Heart right ventricle (tissue), 16 donors: Measurements from ENCODE around the gene R3HDM2. TPM values are rescaled to one million over a fixed set of nuclear protein-coding genes. Genes with fewer than 3 reads are reported as not detected.

ENCODE experiments used
- ATAC-seq, 8 donors: fragments of 200-7000 bp; cut with Tn5 transposase; one replicate each; pipeline ENCODE4 v1.9.1; 2020; ENCODE audit warnings: mild to moderate bottlenecking in 8 of 8, moderate library complexity in 8 of 8, moderate number of reproducible peaks in 1 of 8
- DNase-seq, 2 donors: peaks; one replicate each; pipeline ENCODE4 v3.0.0-alpha.2; 2020
- H3K27ac ChIP-seq, 10 donors: fragments of 200-600 bp; sonication (generic) in 2 of 10; one replicate each; pipeline versions ENCODE4 v1.5.0 to v1.8.0; 2020 to 2022; ENCODE audit warnings: mild to moderate bottlenecking in 3 of 10
- H3K27me3 ChIP-seq, 7 donors: fragments of 200-600 bp; one replicate each; pipeline ENCODE4 v1.8.0; 2021 to 2022; ENCODE audit warnings: mild to moderate bottlenecking in 2 of 7
- H3K36me3 ChIP-seq, 9 donors: fragments of 200-600 bp; sonication (generic) in 1 of 9; one replicate each; pipeline versions ENCODE4 v1.5.0 to v1.8.0; 2020 to 2022; ENCODE audit warnings: mild to moderate bottlenecking in 2 of 9
- H3K4me1 ChIP-seq, 9 donors: fragments of 200-600 bp; sonication (generic) in 1 of 9; one replicate each; pipeline versions ENCODE4 v1.5.0 to v1.8.0; 2020 to 2022; ENCODE audit warnings: mild to moderate bottlenecking in 4 of 9
- H3K4me3 ChIP-seq, 10 donors: fragments of 200-600 bp; sonication (generic) in 2 of 10; one replicate each; pipeline versions ENCODE4 v1.5.0 to v1.8.0; 2020 to 2022; ENCODE audit warnings: mild to moderate bottlenecking in 7 of 10, moderate library complexity in 2 of 10
- H3K9me3 ChIP-seq, 11 donors: fragments of 200-600 bp in 10 of 11; sonication (generic) in 2 of 11; one replicate each; pipeline versions ENCODE4 v1.5.0 to v1.8.0; 2013 to 2022; ENCODE audit warnings: mild to moderate bottlenecking in 2 of 11, control low read depth in 1 of 11, moderate library complexity in 1 of 11
- WGBS, 2 donors: extraction: QIAGEN DNeasy Blood & Tissue Kit; methylation state at CpG; one replicate each; pipeline ENCODE4 v1.1.7; 2013; ENCODE audit warnings: inconsistent platforms in 1 of 2; 5-methylcytosine and 5-hydroxymethylcytosine counted together
- intact Hi-C, 10 donors: fragments of 100-400 bp; cut with DNase I; formaldehyde crosslinking; loops; one replicate each; pipeline versions ENCODE4 v1.11.1 to v1.14.2; 2022
- polyA plus RNA-seq, 2 donors: library from polyadenylated mRNA; stranded (reverse); fragments of 200-250 nt; gene quantifications; one replicate each; pipeline ENCODE4 v1.2.3, GENCODE V29; 2013
- total RNA-seq, 10 donors: library from RNA; stranded (reverse); fragmentation: NEBNext Ultra II Directional in 3 of 10; extraction: Animal tissue kit (Norgen Biotek cat#: 25700) in 3 of 10; gene quantifications; one replicate each; pipeline versions ENCODE4 v1.2.1 to v1.2.4, GENCODE V29; 2021 to 2023
- TF ChIP-seq, protein P1 (sequence below), 9 donors: fragments of 200-600 bp; sonication (generic) in 2 of 9; IDR thresholded peaks; one replicate each; pipeline versions ENCODE4 v1.5.0 to v1.8.0; 2021 to 2022; ENCODE audit warnings: antibody characterized with exemption in 9 of 9, mild to moderate bottlenecking in 5 of 9, moderate library complexity in 1 of 9
- donor health status: Arrhythmogenic right ventricular cardiomyopathy.
- donor health status: ischemic (EF 13 %, LVEDD 7.1; RV severe dilation, severe dysfunction).
- donor health status: healthy with polysubstance abuse.
- donor health status: DM: no; HTN: yes; CAD: no.
- donor health status: DM: no; HTN: no; CAD: no.
- donor health status: ischemic (EF 25% LVEDD 6.9; RV normal size, moderate dysfunction).
- donor health status: ischemic (EF 25% LVEDD 5.7; RV mildly dilated, moderate dysfunction).
- donor health status: healthy.
- donor health status: DM: yes; HTN: yes; CAD: no.
- donor health status: Ischemic cardiomyopathy.
- donor health status: ischemic (EF 35%, LVEDD 5.7; RV mildly dilated, moderate dysfunction).
- donor health status: nonischemic (EF 11% LVEDD 7.7; RV severe dilation, severe dysfunction).
- donor health status: DM: yes; HTN: yes; CAD: no.
- donor health status: PGD.
- donor health status: ischemic (EF 29% LVEDD 5.4; RV normal size, mild dysfunction).
- donor health status: nonischemic (EF 23%, LVEDD 6.1; RV moderate dilation, normal function).

Gene R3HDM2
- total and polyA plus RNA-seq, 12 donors = 15.5 to 107 (median 73.9) TPM

- intact Hi-C loops = no loop called here
- Histone ChIP-seq H3K27me3 (peaks cover 11 to 32% (median 29%) of the 10 kb centered on the region in 7 donors), H3K36me3 (peaks cover 0 to 37% (median 24%) of the 10 kb centered on the region in 9 donors), H3K4me3 (peak within 1 kb of the TSS; percentile 59 to 78 (median 68)), H3K27ac (peak within 1 kb of the TSS in 9 of 10 donors; percentile 72 to 90 (median 81)), H3K9me3 (no peaks in the 10 kb centered on the region), H3K4me1 (peaks cover 3 to 76% (median 36%) of the 10 kb centered on the region in 9 donors)
- peak; percentile 92 to 95 for DNase-seq
- WGBS, 2 donors = 0 to 1% methylated on average over 42 of the region's 42 CpGs
- TF ChIP-seq, protein P1, sequence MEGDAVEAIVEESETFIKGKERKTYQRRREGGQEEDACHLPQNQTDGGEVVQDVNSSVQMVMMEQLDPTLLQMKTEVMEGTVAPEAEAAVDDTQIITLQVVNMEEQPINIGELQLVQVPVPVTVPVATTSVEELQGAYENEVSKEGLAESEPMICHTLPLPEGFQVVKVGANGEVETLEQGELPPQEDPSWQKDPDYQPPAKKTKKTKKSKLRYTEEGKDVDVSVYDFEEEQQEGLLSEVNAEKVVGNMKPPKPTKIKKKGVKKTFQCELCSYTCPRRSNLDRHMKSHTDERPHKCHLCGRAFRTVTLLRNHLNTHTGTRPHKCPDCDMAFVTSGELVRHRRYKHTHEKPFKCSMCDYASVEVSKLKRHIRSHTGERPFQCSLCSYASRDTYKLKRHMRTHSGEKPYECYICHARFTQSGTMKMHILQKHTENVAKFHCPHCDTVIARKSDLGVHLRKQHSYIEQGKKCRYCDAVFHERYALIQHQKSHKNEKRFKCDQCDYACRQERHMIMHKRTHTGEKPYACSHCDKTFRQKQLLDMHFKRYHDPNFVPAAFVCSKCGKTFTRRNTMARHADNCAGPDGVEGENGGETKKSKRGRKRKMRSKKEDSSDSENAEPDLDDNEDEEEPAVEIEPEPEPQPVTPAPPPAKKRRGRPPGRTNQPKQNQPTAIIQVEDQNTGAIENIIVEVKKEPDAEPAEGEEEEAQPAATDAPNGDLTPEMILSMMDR (IDR thresholded peaks at IDR 0.05) = no peak
- peak; percentile 62 to 92 (median 82) for ATAC-seq
These were observed 201.0 kb downstream of the R3HDM2 start, which contains the start of gene SHMT2 for GRCh38 chr12:57229634-57230380. Gene SHMT2, plus strand, starts transcription at chr12:57229711. Its CDS starts 68 bp downstream, at chr12:57229779.

GRCh38 chr12:57229046-57229633, 201.7 kb downstream of the R3HDM2 start:
- H3K9me3 ChIP-seq = no peaks in the 10 kb centered on the region
- H3K4me3 ChIP-seq = peak overlapping the region; percentile 59 to 78 (median 68)
- H3K4me1 ChIP-seq = peaks cover 3 to 69% (median 36%) of the 10 kb centered on the region in 9 donors
- peak overlapping the region in 8 of 10 donors; percentile 72 to 90 (median 78) for H3K27ac ChIP-seq
- 11 to 14% methylated on average over 9 of the region's 9 CpGs for WGBS, 2 donors
- intact Hi-C loops = no loop called here
- peaks cover 16 to 39% (median 35%) of the 10 kb centered on the region in 7 donors for H3K27me3 ChIP-seq
- peaks cover 0 to 31% (median 24%) of the 10 kb centered on the region in 9 donors for H3K36me3 ChIP-seq
- TF ChIP-seq, protein P1 (IDR thresholded peaks at IDR 0.05) = peak in 2 of 9 donors; percentile 5 to 12
- DNase-seq (no peak), ATAC-seq (peak in 1 of 8 donors; percentile 1)

DNA sequence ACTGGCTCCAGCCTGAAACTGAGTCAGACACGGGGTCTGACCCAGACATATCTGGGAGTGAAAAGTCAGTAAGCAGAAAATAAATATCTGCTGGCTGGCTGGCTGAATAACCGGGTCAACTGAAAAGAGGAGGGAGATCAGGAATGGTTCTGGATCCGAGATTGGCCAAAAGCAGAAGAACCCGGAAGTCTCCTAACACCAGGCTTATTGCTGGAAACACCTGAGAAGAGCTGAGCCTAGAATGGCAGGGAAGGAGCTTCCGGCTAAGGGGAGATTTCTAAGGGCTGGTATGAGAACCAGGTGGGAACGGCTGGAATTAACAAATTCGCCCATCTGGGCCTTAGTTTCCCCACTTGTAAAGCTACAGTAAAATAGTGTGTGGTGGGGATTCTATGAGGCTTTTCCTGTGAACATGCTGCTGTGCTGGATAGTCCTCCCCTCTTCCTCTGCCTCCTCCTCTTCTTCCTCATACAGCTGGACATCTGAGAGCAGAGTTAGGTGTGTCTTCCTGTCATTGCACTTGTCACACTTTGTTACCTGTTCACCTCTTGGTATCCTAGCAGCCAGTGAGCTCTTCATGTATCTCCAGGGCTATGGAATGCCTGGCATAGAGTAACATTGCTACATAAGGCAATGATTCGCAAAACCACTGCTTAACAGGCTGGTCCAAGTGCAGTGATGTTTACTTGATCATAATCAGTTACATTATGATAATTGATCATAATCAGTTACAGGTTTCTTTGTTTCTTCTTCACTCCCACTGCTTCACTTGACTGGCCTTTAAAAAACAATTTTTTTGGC, 203.3 kb downstream of the R3HDM2 start:
- H3K9me3 ChIP-seq = no peaks in the 10 kb centered on the region
- TF ChIP-seq, protein P1 (IDR thresholded peaks at IDR 0.05) = no peak
- H3K27ac ChIP-seq = no peak overlapping the region
- peaks cover 16 to 55% (median 52%) of the 10 kb centered on the region in 7 donors for H3K27me3 ChIP-seq
- peak overlapping the region in 4 of 10 donors; percentile 14 to 26 (median 21) for H3K4me3 ChIP-seq
- intact Hi-C loops = no loop called here
- WGBS, 2 donors = 53 to 55% methylated on average over 7 to 8 of the region's 8 CpGs
- peaks cover 0 to 15% (median 9%) of the 10 kb centered on the region in 9 donors for H3K36me3 ChIP-seq
- no peak for DNase-seq
- H3K4me1 ChIP-seq = peaks cover 3 to 56% (median 33%) of the 10 kb centered on the region in 9 donors
- ATAC-seq = no peak
